HG03354 (cell line): ENCODE results near the gene GOLGA8F.
A peak's percentile ranks its signal among the peaks of the same experiment; 100 is the strongest.
"Not testable (repeated sequence)": the region's sequence is repeated elsewhere in the genome, so short reads cannot be mapped to it uniquely, and the experiment has no call there.

ENCODE experiments used
- ATAC-seq: cut with Tn5 transposase; IDR thresholded peaks from one replicate; pipeline ENCODE4 v1.9.1; 2021; ENCODE audit warnings: mild to moderate bottlenecking; ENCODE audit not compliant: unreplicated experiment, poor library complexity, severe bottlenecking

GOLGA8F gene, protein sequence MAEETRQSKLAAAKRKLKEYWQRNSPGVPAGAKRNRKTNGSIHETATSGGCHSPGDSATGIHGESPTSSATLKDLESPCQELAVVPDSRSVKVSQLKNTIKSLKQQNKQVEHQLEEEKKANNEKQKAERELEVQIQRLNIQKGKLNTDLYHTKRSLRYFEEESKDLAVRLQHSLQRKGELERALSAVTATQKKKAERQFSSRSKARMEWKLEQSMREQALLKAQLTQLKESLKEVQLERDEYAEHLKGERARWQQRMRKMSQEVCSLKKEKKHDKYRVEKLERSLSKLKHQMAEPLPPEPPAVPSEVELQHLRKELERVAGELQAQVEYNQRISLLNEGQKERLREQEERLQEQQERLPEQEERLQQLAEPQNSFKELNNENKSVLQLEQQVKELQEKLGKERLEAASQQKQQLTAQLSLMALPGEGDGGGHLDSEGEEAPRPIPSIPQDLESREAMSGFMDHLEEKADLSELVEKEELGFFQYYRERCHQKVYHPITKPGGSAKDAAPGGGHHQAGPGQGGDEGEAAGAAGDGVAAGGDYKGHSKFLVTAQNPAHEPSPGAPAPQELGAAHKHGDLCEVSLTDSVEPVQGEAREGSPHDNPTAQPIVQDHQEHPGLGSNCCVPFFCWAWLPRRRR

DNA sequence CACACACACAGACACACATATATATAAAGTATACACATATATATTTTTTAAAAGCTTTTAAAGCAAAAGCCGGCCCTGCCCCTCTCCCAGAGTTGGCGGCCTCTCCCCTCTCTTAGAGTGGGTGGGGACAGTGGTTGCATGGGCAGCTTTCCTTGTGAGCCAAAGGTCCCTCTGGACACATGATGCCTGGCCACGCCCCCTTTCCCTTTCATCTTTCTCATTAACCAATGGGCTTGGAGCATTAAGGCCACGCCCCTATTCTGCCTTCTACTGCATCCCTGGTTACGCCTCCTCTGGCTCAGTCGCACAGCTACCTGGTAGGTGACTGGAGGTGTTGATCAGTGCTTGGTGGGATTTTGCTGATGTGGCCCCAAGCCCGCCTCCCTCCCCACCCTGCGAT is at the start of gene GOLGA8F:
Gene GOLGA8F, plus strand, starts transcription at position 301 of the 400 bp plus-strand sequence. Its CDS starts 98 bp downstream, at position 399.
- not testable (repeated sequence) for ATAC-seq

DNA sequence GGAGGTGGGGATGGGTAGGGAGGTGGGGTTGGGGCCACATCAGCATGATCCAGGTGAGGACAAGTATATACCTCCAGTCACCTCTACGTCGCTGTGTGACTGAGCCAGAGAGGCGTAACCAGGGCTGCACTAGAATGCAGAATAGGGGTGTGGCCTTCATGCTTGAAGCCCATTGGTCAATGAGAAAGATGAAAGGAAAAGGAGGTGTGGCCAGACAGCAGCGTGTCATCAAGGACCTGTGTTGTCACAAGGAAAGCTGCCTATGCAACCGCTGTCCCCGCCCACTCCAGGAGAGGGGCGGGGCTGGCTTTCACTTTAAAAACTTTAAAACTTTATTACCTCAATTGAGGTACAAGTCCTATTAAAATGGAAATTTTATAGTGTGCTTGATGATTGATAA is 20.5 kb upstream of the GOLGA8F start, which contains the start of gene GOLGA6L24:
Gene GOLGA6L24, minus strand, starts transcription at position 101 of the 400 bp plus-strand sequence. Its CDS starts 61 bp downstream, at position 40.
- not testable (repeated sequence) for ATAC-seq

DNA sequence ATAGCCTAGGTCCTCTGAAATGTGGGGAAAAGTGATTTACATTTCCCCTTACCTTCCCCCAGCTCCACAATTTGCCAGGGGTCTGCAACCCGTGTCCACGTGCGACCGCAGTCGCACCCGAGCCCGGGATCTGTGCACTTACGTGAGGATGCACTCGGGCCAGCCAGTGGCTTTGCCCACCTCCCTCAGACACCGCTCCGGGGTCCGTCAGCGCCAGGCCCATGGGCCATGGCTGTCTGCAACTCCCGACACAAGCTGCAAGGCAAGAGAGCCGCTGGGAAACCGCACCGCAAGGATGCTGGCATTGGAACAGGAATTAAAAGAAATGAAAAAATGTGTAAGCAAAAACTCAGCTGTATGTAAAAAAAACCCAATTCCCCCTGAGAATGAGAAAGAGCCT is 13.0 kb upstream of the GOLGA8F start:
- not testable (repeated sequence) for ATAC-seq

DNA sequence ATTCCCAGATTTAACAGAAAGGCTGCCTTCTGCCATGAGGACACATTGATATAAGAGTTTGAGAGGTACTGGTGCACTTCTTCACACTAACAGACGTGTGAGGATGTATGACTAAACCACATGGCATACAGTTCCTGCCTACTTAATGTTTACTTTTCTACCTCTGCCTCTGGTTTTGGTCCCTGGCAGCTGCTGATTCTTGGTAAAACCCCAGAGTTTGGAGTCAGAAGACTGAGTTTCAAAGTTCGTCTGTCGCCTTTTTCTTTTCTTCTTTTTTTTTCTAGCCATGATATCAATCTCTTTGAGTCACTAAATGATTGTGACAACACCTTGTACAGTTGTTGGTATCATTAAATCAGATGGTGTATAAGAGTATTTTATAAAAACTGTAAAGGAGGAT is 1.6 kb downstream of the GOLGA8F start:
- not testable (repeated sequence) for ATAC-seq

DNA sequence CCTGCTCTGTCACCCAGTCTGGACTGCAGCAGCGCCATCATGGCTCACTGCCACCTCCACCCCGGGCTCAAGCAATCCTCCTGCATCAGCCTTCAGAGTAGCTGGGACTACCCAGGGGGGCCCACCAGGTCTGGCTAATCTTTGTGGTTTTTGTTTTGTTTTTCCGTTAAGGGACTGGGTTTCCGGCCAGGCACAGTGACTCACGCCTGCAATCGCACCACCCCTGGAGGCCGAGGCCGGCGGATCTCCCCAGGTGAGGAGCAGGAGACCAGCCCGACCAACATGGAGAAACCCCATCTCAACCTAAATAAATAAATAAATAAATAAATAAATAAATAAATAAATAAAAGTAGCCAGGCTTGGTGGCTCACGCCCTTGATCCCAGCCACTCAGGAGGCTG is 17.6 kb downstream of the GOLGA8F start:
- ATAC-seq: not testable (repeated sequence)

DNA sequence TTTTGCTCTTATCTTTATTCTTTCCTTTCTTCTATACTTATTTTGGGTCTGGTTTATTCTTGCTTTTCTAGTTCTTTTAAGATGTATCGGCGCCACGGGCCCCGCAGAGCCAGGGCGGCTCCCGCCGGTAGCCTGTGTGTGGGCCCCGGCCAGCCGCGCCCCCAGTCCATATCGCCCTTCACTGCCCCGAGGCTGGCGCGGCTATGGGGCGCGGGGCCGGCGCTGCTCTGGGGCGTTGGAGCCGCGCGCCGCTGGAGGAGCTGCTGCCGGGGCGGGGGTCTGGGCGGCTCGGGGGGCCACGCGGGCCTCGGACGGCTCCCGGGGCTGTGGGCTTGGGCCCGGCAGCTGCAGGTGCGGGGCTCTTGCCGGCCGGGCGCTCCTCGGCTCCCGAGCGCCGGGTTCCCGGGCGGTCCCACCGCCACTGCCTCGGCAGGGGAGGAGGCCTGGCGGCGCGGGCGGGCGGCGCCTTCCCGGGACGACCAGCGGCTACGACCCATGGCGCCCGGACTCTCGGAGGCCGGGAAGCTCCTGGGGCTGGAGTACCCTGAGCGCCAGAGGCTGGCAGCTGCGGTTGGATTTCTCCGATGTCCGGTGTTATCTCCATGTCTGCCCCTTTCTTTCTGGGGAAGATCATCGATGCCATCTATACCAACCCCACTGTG is 24.4 kb downstream of the GOLGA8F start:
- ATAC-seq: not testable (repeated sequence)

DNA sequence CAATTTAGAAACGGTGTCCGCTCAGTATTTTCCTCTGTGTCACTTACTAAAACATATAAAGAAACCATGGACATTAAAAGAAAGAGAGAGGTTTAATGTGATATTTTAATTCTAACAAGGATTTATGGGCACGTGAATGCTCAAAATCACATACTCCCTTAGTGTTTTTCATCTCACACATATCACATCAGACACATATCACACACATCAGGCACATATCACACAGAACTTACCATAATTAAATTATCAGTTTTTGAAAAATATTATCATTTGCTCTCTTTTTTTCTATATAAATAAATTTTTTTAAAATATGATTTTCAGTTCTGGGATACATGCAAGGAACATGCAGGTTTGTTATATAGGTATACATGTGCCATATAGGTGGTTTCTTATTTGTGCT is 42.0 kb downstream of the GOLGA8F start:
- not testable (repeated sequence) for ATAC-seq

DNA sequence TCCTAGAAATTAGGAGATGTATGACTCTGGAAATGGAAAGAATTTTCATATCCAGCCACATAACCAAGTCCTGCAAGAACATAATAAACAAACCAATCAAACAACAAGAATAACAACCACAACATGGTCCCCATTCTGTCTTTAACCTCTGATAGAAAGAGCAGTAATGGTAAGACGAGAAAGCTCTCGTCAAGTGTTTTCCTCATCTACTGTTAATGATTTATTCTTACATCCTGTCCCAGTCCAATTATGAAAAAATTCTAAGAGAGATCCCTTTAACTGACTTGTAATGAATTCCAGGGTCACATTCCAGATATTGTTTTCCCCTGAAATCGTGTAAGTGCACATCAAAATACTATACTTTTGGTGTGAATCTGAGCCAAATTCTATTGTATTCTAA is 57.1 kb downstream of the GOLGA8F start:
- peak; percentile 61 for ATAC-seq
